ENCODE measurements around the gene TMEM247.

Gene TMEM247

GRCh38 chr2:46479265-46479664 lies at the start of gene TMEM247:
Gene TMEM247, plus strand, starts transcription at chr2:46479565.
- TF ChIP-seq ZNF274 (IDR thresholded peaks at IDR 0.05; ENCODE audit: low read depth, low read length), result no peak
- H3K4me3 ChIP-seq (ENCODE audit: low read length), result no peak within 1 kb of the TSS

- TF ChIP-seq ZNF274 (IDR thresholded peaks at IDR 0.05; ENCODE audit: low read depth, low read length), result no peak
These were observed 49.0 kb upstream of the TMEM247 start for GRCh38 chr2:46430413-46430812.

GRCh38 chr2:46430992-46431391 lies 48.4 kb upstream of the TMEM247 start:
- no peak for TF ChIP-seq ZNF274 (IDR thresholded peaks at IDR 0.05; ENCODE audit: low read depth, low read length)
- H3K4me3 ChIP-seq (ENCODE audit: low read length), result no peak overlapping the region

More at GRCh38 chr2:46430413-46430812, 49.0 kb upstream of the TMEM247 start:
- no peak overlapping the region for H3K4me3 ChIP-seq (ENCODE audit: low read length)

- no peak for TF ChIP-seq ZNF274 (IDR thresholded peaks at IDR 0.05; ENCODE audit: low read depth, low read length)
- no peak overlapping the region for H3K4me3 ChIP-seq (ENCODE audit: low read length)
These were observed 47.7 kb upstream of the TMEM247 start for GRCh38 chr2:46431481-46432235.

GRCh38 chr2:46434851-46435273 lies 44.5 kb upstream of the TMEM247 start:
- TF ChIP-seq ZNF274 (IDR thresholded peaks at IDR 0.05; ENCODE audit: low read depth, low read length), result no peak
- H3K4me3 ChIP-seq (ENCODE audit: low read length), result no peak overlapping the region

GRCh38 chr2:46435353-46435752 lies 44.0 kb upstream of the TMEM247 start:
- H3K4me3 ChIP-seq (ENCODE audit: low read length), result no peak overlapping the region
- TF ChIP-seq ZNF274 (IDR thresholded peaks at IDR 0.05; ENCODE audit: low read depth, low read length), result no peak

GRCh38 chr2:46435796-46436360 lies 43.5 kb upstream of the TMEM247 start:
- TF ChIP-seq ZNF274 (IDR thresholded peaks at IDR 0.05; ENCODE audit: low read depth, low read length), result no peak
- H3K4me3 ChIP-seq (ENCODE audit: low read length), result no peak overlapping the region

GRCh38 chr2:46436800-46437199 lies 42.6 kb upstream of the TMEM247 start:
- no peak for TF ChIP-seq ZNF274 (IDR thresholded peaks at IDR 0.05; ENCODE audit: low read depth, low read length)
- H3K4me3 ChIP-seq (ENCODE audit: low read length), result no peak overlapping the region

GRCh38 chr2:46438102-46438501 lies 41.3 kb upstream of the TMEM247 start:
- H3K4me3 ChIP-seq (ENCODE audit: low read length), result no peak overlapping the region
- no peak for TF ChIP-seq ZNF274 (IDR thresholded peaks at IDR 0.05; ENCODE audit: low read depth, low read length)

- no peak overlapping the region for H3K4me3 ChIP-seq (ENCODE audit: low read length)
- no peak for TF ChIP-seq ZNF274 (IDR thresholded peaks at IDR 0.05; ENCODE audit: low read depth, low read length)
These were observed 40.6 kb upstream of the TMEM247 start for GRCh38 chr2:46438794-46439193.

GRCh38 chr2:46439582-46439981 lies 39.8 kb upstream of the TMEM247 start:
- TF ChIP-seq ZNF274 (IDR thresholded peaks at IDR 0.05; ENCODE audit: low read depth, low read length), result no peak
- H3K4me3 ChIP-seq (ENCODE audit: low read length), result no peak overlapping the region

- no peak for TF ChIP-seq ZNF274 (IDR thresholded peaks at IDR 0.05; ENCODE audit: low read depth, low read length)
- no peak overlapping the region for H3K4me3 ChIP-seq (ENCODE audit: low read length)
These were observed 37.3 kb upstream of the TMEM247 start for GRCh38 chr2:46441838-46442712.

- no peak for TF ChIP-seq ZNF274 (IDR thresholded peaks at IDR 0.05; ENCODE audit: low read depth, low read length)
- no peak overlapping the region for H3K4me3 ChIP-seq (ENCODE audit: low read length)
These were observed 34.6 kb upstream of the TMEM247 start for GRCh38 chr2:46444732-46445131.

GRCh38 chr2:46445556-46445955 lies 33.8 kb upstream of the TMEM247 start:
- H3K4me3 ChIP-seq (ENCODE audit: low read length), result no peak overlapping the region
- no peak for TF ChIP-seq ZNF274 (IDR thresholded peaks at IDR 0.05; ENCODE audit: low read depth, low read length)
